Activated CD8-positive, alpha-beta memory T cell treated with anti-CD3 and anti-CD28 coated beads, Interleukin-2, amount 50 U/mL, for 4 hours (primary cell): ENCODE data around the gene ADCY7.
"Not testable (repeated sequence)": the region's sequence is repeated elsewhere in the genome, so short reads cannot be mapped to it uniquely, and the experiment has no call there.

Source experiments
- DNase-seq: peaks from one replicate; pipeline ENCODE4 v3.0.0-alpha.2; 2020

The ADCY7 gene

DNA sequence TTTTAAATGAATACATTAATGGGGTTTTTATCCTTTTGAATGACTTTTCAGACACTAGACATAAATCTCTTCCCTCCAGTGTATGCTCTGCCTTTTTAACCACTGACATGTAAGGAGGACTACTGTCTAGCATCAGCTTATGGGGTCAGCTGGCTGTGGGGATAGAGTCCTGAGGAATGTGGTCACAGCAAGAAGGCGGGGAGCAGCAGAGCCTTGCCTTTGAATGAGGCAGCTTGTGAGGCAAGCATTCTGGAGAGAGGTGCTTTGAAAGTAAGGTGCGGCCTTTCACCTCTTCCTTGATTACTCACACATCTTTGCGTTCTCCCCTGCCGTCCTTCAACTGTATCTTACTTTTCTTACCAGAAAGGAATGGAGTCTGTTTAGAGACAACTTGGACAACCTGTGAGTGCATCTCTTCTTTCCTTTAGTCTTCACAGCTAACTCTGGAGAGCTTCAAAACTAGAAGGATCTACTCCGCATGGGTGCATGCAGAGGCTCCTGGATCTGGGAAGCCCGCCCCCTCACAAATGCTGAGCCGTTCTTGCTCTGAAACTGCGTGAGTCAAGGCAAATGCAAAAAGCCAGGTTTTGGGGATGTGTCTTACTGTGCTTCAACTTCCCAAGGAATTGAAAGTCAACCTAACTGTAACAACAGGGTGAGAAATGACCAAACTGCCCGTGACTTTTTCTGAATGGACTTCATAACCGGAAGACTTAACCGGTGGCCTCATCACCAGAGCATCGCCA lies 49.9 kb downstream of the ADCY7 start:
- no peak for DNase-seq

DNA sequence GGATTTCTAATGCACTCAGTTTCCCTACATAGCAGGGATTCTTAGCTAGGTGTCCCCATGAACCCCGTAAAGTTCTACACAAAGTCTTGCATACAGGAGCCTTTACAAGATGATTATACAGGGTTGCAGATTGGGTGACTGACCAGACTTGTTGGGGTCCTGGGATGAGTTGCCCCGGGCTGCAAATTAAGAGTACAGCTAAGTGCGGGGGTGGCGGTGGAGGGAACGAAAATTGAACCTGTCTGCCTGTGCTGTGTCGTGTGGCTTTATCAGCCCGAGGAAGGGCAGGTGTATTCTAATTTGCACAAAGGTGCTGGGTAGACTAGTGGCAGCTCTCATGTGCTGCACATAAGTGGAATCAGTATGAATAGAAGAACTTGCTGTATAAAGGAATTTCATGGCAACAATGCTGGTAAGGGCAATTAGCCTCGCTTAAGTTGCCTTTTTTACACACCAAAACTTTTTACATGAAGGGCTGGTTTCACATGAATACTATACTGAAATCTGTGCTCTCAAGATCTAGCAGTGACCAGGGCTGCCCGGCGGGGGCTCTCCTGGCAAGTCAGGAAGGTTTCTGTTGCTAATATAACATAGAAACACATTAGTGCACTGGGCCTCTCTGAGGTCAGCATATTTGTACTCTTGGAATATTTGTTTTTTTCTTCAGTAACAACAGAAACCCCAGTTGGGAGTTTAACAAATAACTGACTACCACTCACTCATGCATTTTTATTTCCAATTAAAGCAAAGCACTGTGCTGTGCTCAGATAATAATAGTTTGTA lies 50.7 kb downstream of the ADCY7 start:
- no peak for DNase-seq

DNA sequence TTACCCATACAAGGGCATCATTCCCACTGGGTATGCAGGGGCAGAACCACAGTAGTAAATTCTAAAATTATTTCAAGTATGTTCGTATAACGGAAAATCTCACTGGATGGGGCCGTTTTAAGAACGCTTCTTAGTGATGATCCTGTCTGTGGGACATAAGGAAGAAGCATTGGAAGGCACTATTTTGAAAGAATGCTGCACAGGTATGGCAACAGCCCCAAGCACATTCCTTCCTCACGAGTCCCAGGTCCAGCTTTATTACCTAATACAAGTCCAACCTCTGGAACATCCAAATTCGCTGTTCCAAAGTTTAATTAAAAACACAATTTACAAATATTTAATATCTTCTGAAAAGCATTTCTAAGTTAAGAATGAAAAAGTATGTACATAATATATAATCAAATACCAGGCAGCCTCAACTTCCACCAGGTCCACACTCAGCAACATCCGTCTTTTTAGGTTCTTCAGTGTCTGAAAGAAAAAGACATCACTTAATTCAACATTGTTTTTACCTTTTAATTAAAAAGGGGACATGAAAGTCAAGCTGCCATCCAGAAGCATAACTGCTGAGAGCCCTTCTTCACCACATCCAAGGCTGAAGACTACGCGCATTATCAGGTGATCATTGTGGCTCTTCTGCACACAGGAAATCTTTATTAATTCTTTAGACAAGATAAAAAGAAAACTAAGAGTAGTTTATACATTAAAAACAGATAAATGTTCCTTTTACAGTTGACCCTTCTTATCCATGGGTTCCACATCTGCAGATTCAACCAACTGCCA lies 52.6 kb downstream of the ADCY7 start:
- DNase-seq: no peak

DNA sequence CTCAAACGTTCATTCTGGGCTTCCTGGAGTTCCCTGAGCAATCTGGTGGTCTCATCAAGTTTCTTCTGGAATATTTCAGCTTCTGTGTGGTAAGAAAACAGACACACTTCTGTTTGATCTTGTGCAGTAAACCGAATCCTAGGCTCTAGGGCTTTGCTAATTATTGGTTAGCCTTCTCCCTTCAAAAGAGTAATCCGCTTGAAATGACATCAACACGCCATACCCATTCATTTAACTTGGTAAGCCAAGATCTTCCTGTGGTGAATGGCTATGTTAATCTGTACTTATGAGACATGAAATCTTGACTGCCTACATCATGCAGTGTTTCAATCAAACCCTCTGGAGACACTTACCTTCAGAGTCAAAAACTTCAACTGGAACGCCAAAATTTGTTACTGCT lies 54.0 kb downstream of the ADCY7 start:
- no peak for DNase-seq

DNA sequence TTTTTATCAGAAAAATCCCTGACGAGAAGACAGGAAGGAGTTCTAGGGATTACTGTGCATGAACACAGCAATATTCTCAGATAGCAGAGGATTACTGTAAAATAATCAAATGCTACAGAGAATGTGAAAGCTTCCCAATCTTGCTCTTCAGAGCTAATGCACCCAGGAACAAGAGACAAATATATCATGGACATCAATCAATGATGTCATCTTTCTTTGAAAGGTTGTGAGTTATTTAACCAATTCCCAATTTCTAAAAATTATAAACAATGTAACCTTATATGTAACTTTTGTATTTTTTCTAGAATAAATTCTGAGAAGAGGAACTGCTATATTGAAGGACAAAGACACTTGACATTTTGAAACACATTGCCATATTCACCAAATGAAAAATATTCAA lies 56.0 kb downstream of the ADCY7 start:
- no peak for DNase-seq

DNA sequence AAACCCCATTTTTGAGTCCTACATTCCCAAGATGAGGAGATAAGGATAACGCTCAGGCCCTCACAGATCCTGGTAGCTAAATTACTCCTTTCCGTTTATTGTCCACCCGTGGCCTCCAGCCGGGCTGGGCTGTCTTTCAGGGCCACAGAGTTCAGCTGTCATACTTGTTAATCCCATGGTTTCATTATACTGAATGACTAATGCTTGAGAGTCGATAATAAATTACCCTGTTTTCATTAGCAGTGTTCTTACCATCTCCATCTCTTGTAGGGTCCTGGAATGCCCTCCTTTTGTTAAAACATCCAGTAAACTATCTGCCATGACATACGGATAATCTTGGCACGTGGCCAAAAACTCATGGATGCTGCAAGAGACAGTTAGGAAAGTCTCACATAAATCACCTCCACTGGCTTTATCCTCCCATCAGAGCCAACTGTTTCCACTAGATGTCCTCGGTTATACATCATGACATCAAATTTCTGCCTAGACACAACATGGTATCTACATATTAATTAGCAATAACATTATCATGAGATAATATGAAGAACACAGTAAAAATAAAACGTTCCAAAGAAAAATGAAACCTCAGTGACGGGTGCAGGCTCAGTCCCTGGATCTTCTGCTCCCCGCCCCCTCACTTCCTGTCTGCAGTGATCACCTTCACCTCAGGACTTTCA lies 57.1 kb downstream of the ADCY7 start:
- no peak for DNase-seq

DNA sequence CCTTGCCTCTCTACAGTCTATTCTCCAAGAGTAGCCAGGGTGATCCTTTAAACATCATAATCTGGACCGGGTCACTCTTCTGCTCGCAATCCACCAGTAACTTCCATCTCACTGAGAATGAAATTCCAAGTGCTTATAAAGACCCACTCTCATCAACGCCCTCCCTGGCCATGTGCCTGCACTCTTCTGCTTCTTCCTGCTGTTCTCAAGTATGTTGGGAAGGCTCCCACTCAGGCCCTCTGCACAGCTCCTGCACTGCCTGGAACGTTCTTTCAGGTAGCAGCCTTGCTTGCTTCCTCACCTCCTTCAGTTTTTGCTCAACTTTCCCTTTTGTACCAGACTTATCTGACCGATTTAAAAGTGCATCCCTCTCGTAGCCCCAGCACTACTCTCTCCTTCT lies 58.0 kb downstream of the ADCY7 start:
- no peak for DNase-seq

DNA sequence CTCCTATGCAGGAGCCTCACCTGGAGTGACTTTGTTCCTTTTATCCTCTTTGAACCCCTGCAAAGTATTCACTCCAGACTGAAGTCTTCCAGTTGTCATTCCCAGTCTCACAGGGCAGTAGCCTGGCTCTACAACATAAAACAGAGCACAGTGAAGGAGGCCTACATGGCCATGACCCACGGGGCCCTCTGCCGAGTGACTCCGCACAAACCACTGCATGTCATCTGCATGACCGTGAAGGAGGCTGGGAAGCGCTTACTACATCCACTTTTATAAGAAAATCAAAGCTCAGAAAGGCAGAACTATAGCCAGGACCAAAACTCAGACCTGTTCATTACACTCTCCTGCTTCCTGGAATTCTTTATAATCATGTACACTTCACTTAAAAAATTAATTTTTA lies 59.9 kb downstream of the ADCY7 start:
- DNase-seq: no peak

DNA sequence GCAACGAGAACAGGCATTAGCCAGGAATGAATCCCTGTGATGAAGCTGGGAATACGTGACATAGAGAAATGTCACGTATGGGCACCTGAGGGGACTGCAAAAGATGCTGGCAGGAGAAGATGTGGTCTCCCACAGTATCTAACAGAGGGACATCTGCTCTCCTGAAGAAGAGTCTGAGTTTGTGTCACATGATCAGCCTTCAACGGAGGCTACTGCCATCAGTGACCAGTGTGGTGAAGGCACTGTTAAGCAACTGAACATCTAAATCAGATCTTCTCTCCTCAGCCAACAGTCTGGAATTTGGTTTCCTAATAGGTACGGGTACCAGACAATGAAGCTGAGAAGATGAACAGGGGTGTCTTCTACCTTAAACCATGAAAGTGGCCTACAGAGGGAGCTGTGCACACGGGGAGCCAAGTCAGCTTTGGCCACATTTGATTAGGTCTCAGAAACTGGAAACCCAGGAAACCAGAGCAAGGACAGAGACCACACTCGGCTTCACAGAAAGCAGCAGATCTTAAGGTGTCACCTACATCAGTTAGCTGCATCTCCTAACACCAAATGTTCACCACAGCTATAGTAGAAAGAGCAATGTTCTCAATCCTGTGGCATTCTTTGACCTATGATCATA lies 60.6 kb downstream of the ADCY7 start:
- peak; percentile 60 for DNase-seq

DNA sequence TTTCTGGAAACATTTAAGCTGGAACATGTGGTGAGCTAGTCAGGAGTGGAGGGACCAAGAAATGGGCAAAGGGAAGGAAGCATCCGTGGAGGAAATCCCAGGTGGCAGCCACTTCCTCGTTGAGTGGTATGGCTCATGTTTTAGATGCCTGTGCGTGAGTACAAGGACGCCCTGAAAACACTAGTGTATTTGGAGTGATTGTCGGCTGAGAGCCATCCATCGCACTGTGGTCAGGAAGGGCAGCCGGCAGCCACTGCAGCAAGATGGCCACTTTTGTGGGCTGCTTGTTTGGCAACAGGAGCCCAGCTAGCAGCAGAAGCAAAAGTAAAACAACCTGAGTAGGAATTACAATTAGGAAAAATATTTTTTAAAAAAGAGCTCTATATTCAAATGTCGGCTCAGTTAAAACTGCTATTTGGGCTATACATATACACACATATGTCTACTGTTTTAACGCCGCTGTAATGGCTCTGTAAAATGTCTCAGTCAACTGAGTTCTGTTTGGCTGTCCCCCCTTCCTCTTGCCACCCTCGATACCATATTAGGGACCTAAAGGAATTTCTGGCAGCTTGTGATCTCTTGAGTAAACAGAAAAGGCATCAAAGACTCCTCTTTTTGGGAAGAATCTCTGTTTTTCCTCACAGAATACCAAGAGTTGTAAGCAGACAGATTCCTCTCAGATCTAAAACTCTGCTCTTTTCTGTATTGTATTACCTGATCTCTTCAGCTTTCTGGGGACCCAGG lies 63.3 kb downstream of the ADCY7 start:
- DNase-seq: no peak

DNA sequence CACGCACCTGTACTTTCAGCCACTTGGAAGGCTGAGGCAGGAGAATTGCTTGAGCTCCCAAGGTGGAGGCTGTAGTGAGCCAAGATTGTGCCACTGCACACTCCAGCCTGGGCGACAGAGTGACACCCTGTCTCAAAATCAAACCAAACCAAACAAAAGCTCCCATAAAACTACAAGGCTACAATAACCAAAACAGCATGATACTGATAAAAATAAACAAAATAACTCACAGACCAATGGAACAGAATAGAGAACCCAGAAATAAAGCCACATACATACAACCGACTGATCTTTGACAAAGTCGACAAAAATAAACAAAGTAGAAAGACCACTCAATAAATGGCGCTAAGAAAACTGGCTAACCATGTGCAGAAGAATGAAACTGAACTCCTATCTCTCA lies 65.2 kb downstream of the ADCY7 start:
- no peak for DNase-seq

DNA sequence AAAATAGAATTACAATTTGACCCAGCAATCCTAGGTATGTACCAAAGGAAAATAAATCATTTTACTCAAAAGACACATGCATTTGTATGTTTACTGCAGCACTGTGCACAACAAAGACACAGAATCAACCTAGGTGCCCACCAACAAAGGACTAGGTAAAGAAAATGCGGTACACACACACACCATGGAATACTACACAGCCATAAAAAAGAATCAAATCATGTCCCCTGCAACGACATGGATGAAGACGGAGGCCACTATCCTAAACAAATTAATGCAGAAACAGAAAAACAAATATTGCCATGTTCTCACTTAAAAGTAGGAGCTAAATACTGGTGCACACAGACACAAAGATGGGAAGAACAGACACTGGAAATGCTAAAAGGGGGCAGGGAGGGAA lies 66.2 kb downstream of the ADCY7 start:
- no peak for DNase-seq

DNA sequence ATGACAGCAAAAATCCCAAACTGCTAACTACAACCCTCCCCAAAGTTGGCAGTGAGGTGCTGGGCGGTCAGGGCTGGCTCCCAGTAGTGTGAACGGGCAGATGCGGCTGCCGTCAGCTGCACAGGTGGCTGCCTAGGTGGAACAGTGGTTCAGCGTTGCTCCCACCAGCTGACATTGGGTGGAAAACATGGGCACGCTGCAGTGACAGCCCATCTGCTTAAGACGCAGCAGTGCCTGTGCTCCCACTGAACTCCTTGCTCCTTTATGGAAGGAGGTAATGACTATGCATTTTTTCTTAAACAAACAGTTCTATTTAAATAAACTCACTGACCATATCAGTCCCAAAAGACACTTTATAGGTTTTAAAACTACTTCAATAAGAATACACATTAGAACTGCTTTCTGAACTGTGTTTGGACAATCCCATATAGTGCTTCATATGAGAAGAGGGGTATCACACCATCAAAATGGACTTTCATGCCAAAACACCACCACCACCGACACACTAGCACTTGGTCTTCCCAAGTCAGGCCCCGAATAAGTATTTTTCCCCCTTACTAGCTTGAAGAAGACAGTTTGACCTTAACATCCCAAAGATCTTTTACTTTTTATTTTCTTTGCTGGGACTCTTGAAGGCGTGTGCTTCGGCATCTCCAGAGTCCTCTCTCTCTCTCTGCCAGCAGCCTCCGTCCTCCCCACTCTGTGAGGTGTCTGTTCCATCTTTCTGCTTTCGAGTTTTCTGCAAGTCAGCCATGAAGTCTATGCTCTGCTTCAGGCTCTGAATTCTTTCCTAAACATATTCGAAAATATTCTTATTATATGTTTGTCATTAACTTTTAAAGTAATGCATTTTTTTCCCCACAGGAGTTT lies 68.0 kb downstream of the ADCY7 start:
- no peak for DNase-seq

DNA sequence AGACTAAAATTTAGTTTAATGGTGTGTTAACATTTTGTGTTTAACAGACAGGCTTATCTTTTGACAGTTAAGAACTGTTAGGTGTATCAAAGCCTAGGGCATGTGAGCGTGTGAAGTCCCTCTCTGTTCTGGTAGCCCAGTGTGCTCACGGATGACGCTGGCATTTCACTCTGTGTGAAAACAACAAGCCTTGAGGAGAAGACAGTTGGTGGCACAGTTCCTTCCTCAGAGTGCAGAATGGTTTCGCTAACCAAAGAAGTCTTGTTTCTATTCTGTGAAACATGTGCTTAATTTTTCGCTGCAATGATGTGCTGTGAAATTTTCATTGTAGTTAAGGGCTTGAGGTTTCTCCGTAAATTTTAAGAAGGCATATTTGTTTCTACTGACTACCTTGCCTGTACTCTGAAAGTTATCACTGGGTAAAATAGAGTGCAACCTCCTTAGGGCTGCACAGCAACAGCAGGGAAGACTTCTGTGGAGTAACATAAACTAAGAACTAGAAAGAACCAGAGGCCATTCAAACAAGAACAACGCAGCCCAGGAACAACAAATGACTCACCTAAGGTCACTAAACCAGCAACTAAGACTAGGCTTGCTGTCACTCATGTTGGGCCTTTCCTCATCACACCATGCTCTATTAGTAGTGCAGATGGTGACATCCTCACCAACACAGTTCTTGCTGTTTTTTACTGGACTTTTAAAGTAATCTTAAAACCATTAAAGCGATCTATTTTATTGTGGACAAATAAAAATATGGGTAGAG lies 69.0 kb downstream of the ADCY7 start:
- DNase-seq: peak; percentile 38

DNA sequence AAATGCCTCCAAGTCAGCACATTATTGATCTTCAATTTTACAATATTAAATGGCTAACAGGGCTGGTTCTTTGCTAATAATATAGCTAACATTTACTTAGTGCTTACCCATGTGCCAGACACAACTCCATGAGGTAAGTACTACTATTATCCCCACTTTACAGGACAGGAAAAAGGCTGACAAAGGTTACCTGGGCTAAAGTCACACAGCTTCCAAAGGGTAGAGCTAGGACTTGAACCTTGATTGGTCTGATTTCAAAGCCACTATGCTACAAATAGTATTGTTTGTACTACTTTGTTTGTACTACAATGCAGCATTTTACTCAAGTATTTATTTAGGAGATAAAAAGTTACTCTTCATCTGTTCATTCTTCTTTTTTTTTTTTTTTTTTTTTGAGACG lies 70.5 kb downstream of the ADCY7 start:
- DNase-seq: no peak

DNA sequence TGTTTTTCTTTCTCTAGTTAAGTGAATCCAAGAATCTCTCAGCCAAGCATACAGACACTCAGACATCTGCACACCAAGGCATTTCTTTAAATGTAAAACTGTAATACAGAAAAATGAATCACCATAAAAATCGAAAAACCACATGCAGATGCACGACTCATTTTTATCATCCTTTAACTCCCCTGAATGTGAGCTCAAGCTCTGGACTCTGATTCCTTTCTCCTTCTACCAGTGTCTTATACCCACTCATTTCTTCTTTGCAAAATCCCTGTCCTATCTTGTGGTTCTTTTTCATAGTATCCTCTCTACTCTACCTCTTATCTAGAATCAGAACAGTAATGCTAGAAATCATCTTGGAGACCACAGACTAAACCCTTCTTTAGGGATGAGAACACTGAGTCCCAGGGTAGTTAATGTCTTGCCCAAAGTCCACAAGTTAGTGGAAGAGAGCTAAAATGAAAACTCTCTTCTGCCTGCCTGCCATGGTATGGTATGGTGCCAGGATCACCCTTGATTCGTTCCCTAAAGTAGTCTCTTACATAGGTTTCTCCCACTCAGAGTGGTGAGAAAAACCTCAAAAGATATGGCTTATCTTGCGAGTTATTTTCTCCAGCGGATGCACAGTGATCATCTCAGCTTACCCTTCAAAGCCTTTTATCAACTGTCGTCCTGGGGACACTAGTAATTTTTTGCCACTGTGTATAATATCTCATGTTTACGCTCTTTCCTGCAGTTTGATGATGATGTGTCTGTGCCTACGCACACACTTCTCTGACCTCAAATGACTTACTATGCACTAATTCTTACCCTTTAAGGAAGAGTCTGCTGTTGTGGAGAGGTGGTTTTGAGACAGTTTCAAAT lies 72.2 kb downstream of the ADCY7 start:
- no peak for DNase-seq

DNA sequence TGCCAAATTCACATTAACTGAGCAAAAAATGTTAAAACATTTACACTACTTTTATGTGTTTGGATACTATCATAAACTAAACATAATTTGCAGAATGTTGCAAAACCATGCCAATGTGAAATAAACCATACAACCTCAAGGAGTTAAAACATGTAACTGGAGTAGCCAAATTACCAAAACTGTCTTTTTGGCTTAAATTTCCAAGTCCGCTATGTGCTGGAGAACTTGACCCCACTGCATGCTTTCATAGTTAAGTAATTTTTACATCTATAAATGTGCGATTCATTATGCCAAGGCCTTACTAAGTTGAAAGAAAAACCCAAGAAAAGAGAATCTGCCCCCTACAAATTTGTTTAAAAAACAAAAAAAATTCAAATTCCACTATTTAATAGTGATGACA lies 74.2 kb downstream of the ADCY7 start:
- DNase-seq: no peak

DNA sequence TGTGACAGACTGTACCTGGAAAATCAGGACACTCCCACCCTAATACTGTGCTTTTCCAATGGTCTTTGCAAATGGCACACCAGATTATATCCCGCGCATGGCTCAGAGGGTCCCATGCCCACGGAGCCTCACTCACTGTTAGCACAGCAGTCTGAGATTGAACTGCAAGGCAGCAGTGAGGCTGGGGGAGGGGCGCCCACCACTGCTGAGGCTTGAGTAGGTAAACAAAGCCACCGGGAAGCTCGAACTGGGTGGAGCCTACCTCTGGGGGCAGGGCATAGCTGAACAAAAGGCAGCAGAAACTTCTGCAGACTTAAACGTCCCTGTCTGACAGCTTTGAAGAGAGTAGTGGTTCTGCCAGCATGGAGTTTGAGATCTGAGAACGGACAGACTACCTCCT lies 77.2 kb downstream of the ADCY7 start:
- DNase-seq: not testable (repeated sequence)

DNA sequence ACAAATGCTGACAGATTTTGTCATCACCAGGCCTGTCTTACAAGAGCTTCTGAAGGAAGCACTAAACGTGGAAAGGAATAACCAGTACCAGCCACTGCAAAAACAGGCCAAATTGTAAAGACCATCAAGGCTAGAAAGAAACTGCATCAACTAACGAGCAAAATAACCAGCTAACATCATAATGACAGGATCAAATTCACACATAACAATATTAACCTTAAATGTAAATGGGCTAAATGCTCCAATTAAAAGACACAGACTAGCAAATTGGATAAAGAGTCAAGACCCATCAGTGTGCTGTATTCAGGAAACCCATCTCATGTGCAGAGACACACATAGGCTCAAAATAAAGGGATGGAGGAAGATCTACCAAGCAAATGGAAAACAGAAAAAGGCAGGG lies 78.9 kb downstream of the ADCY7 start:
- DNase-seq: not testable (repeated sequence)
